ENCODE results near the gene TTC13. TPM values are rescaled to one million over a fixed set of nuclear protein-coding genes. Genes with fewer than 3 reads are reported as not detected.

Gene TTC13
- total RNA-seq, 4 donors from 2014 or later: 20.4 to 30.1 (median 25.6) TPM

GRCh38 chr1:230940848-230941247, 37.8 kb downstream of the TTC13 start:
- Histone ChIP-seq H3K27me3 (no peaks in the 10 kb centered on the region), H3K9me3 (no peaks in the 10 kb centered on the region), H3K4me3 (no peak overlapping the region), H3K27ac (no peak overlapping the region), H3K4me1 (peaks cover 0 to 26% (median 0%) of the 10 kb centered on the region in 4 donors), H3K36me3 (peaks cover 0 to 39% (median 0%) of the 10 kb centered on the region in 3 donors)
- DNase-seq (ENCODE audit: low spot score in 2 of 2): no peak
- WGBS, 2 donors: 94 to 96% methylated on average over 1 of the region's 1 CpG
- TF ChIP-seq POLR2A (IDR thresholded peaks at IDR 0.05) (no peak), CTCF (IDR thresholded peaks at IDR 0.05) (no peak)

GRCh38 chr1:230939806-230940489, 38.7 kb downstream of the TTC13 start:
- Histone ChIP-seq H3K4me3 (no peak overlapping the region), H3K27ac (peak overlapping the region in 1 of 4 donors; percentile 46), H3K4me1 (peaks cover 0 to 26% (median 0%) of the 10 kb centered on the region in 4 donors), H3K36me3 (peaks cover 0 to 38% (median 0%) of the 10 kb centered on the region in 3 donors), H3K9me3 (no peaks in the 10 kb centered on the region), H3K27me3 (no peaks in the 10 kb centered on the region)
- no peak for DNase-seq (ENCODE audit: low spot score in 2 of 2)
- TF ChIP-seq CTCF (IDR thresholded peaks at IDR 0.05) (no peak), EP300 (IDR thresholded peaks at IDR 0.05) (no peak), POLR2A (IDR thresholded peaks at IDR 0.05) (no peak)
- 73 to 78% methylated on average over 4 of the region's 4 CpGs for WGBS, 2 donors

GRCh38 chr1:230938924-230939368, 39.7 kb downstream of the TTC13 start:
- no peak for TF ChIP-seq POLR2A (IDR thresholded peaks at IDR 0.05)
- TF ChIP-seq CTCF (IDR thresholded peaks at IDR 0.05): no peak
- TF ChIP-seq EP300 (IDR thresholded peaks at IDR 0.05): no peak
- no peak for DNase-seq (ENCODE audit: low spot score in 2 of 2)
- Histone ChIP-seq H3K4me1 (peaks cover 0 to 26% (median 0%) of the 10 kb centered on the region in 4 donors), H3K36me3 (peaks cover 0 to 33% (median 0%) of the 10 kb centered on the region in 3 donors), H3K27ac (peak overlapping the region in 1 of 4 donors; percentile 38), H3K4me3 (no peak overlapping the region), H3K27me3 (no peaks in the 10 kb centered on the region), H3K9me3 (no peaks in the 10 kb centered on the region)
- 77 to 89% methylated on average over 2 of the region's 2 CpGs for WGBS, 2 donors

GRCh38 chr1:230937371-230937770, 41.3 kb downstream of the TTC13 start:
- no peak for DNase-seq (ENCODE audit: low spot score in 2 of 2)
- WGBS, 2 donors: 61 to 69% methylated on average over 2 of the region's 2 CpGs
- Histone ChIP-seq H3K27me3 (no peaks in the 10 kb centered on the region), H3K27ac (no peak overlapping the region), H3K4me1 (peaks cover 0 to 26% (median 0%) of the 10 kb centered on the region in 4 donors), H3K9me3 (no peaks in the 10 kb centered on the region), H3K36me3 (peaks cover 0 to 34% (median 0%) of the 10 kb centered on the region in 3 donors), H3K4me3 (no peak overlapping the region)
- TF ChIP-seq CTCF (IDR thresholded peaks at IDR 0.05) (no peak), EP300 (IDR thresholded peaks at IDR 0.05) (no peak), POLR2A (IDR thresholded peaks at IDR 0.05) (no peak)

- H3K4me1 ChIP-seq: peaks cover 0 to 26% (median 0%) of the 10 kb centered on the region in 4 donors
- no peak for DNase-seq (ENCODE audit: low spot score in 2 of 2)
- 86 to 93% methylated on average over 5 of the region's 5 CpGs for WGBS, 2 donors
- peaks cover 0 to 42% (median 0%) of the 10 kb centered on the region in 3 donors for H3K36me3 ChIP-seq
- no peaks in the 10 kb centered on the region for H3K9me3 ChIP-seq
- no peaks in the 10 kb centered on the region for H3K27me3 ChIP-seq
- TF ChIP-seq EP300 (IDR thresholded peaks at IDR 0.05): no peak
- no peak for TF ChIP-seq CTCF (IDR thresholded peaks at IDR 0.05)
- no peak for TF ChIP-seq POLR2A (IDR thresholded peaks at IDR 0.05)
- H3K4me3 ChIP-seq: no peak overlapping the region
- H3K27ac ChIP-seq: no peak overlapping the region
Measured at GRCh38 chr1:230936475-230936874, 42.2 kb downstream of the TTC13 start.

All from tibial nerve (tissue), 4 donors.